SK-N-SH (cell line): ENCODE data around the gene RAP2A. TPM values are rescaled to one million over a fixed set of nuclear protein-coding genes. Genes with fewer than 3 reads are reported as not detected.

Experiments used
- CTCF ChIA-PET: fragments of 300-600, 350-600 bp; formaldehyde crosslinking; extraction: SDS; loops from one replicate; lab custom pipeline; 2021; lab: Yijun Ruan, JAX
- POLR2A ChIA-PET: fragments of 350-600 bp; sonication (Branson Sonifier 250); formaldehyde crosslinking; extraction: SDS; loops from one replicate; lab custom pipeline; 2020; ENCODE audit warnings: antibody characterized with exemption, inconsistent platforms; lab: Yijun Ruan, JAX
- DNase-seq: peaks from one replicate; pipeline ENCODE4 v3.0.0; 2012
- H2AFZ ChIP-seq: fragments of 200-600 bp; sonication (generic); 2 replicates; pipeline ENCODE4 v1.8.1; 2016; ENCODE audit warnings: antibody characterized with exemption, mild to moderate bottlenecking, low read depth
- H3F3A ChIP-seq: fragments of 200-600 bp; sonication (generic); replicated peaks from 2 replicates; pipeline ENCODE3; 2016; ENCODE audit warnings: antibody characterized with exemption, mild to moderate bottlenecking; ENCODE audit not compliant: insufficient read depth
- H3K27ac ChIP-seq, 2 experiments: fragments of 200-500 bp in 1 of 2; fragments of 200-600 bp in 1 of 2; sonication (Bioruptor generic) in 1 of 2; sonication (generic), shearing (Covaris generic) in 1 of 2; 2 replicates each; pipeline versions ENCODE4 v1.5.1 to v1.6.1; 2014 to 2016; ENCODE audit warnings: low read depth in 2 of 2, inconsistent platforms in 1 of 2, low read length in 1 of 2, mild to moderate bottlenecking in 1 of 2, mixed read lengths in 1 of 2
- H3K27me3 ChIP-seq: fragments of 200-600 bp; sonication (generic), shearing (Covaris generic); 2 replicates; pipeline ENCODE4 v1.6.1; 2016; ENCODE audit warnings: mixed run types; ENCODE audit not compliant: insufficient read depth
- H3K36me3 ChIP-seq, 2 experiments: fragments of 200-500 bp in 1 of 2; fragments of 200-600 bp in 1 of 2; sonication (Bioruptor generic) in 1 of 2; sonication (generic) in 1 of 2; replicated peaks in 1 of 2; 2 replicates each; pipeline versions ENCODE3 to v1.5.1; 2014 to 2016; ENCODE audit warnings: low read length in 1 of 2, mild to moderate bottlenecking in 1 of 2; ENCODE audit not compliant: insufficient read depth in 2 of 2, control insufficient read depth in 1 of 2
- H3K4me1 ChIP-seq, 2 experiments: fragments of 200-500 bp in 1 of 2; fragments of 200-600 bp in 1 of 2; sonication (Bioruptor generic) in 1 of 2; sonication (generic), shearing (Covaris generic) in 1 of 2; 2 replicates each; pipeline versions ENCODE4 v1.5.1 to v1.6.1; 2014 to 2016; ENCODE audit warnings: low read depth in 1 of 2, low read length in 1 of 2, mixed run types in 1 of 2; ENCODE audit not compliant: insufficient read depth in 2 of 2, control insufficient read depth in 1 of 2
- H3K4me2 ChIP-seq: fragments of 200-600 bp; sonication (generic), shearing (Covaris generic); 2 replicates; pipeline ENCODE4 v1.6.1; 2017; ENCODE audit warnings: mixed run types
- H3K4me3 ChIP-seq, 2 experiments: fragments of 200-500 bp in 1 of 2; fragments of 200-600 bp in 1 of 2; sonication (Bioruptor generic) in 1 of 2; sonication (generic), shearing (Covaris generic) in 1 of 2; 2 replicates each; pipeline versions ENCODE4 v1.5.1 to v1.8.1; 2014 to 2016; ENCODE audit warnings: low read depth in 2 of 2, inconsistent platforms in 1 of 2, low read length in 1 of 2, mild to moderate bottlenecking in 1 of 2, mixed read lengths in 1 of 2, moderate library complexity in 1 of 2
- H3K79me2 ChIP-seq: fragments of 200-600 bp; sonication (generic); 2 replicates; pipeline ENCODE4 v1.8.1; 2017; ENCODE audit warnings: mild to moderate bottlenecking; ENCODE audit not compliant: insufficient read depth
- H3K9ac ChIP-seq: fragments of 200-600 bp; sonication (generic); 2 replicates; pipeline ENCODE4 v1.6.1; 2017; ENCODE audit warnings: mixed run types
- H3K9me2 ChIP-seq: fragments of 200-600 bp; sonication (generic); 2 replicates; pipeline ENCODE4 v1.6.1; 2017; ENCODE audit warnings: mixed run types
- H3K9me3 ChIP-seq: fragments of 200-600 bp; sonication (generic); 2 replicates; pipeline ENCODE4 v1.6.1; 2017; ENCODE audit warnings: mixed run types, mild to moderate bottlenecking, moderate library complexity
- H4K20me1 ChIP-seq: fragments of 200-600 bp; sonication (generic); 2 replicates; pipeline ENCODE4 v1.6.1; 2017; ENCODE audit warnings: mild to moderate bottlenecking, mixed run types; ENCODE audit not compliant: insufficient read depth
- CHD2 ChIP-seq: fragments of 150-350 bp; IDR thresholded peaks from 2 replicates; pipeline ENCODE4 v1.6.1; 2018; ENCODE audit warnings: low read length; ENCODE audit not compliant: partially characterized antibody
- ELF1 ChIP-seq: IDR thresholded peaks from 2 replicates; pipeline ENCODE4 v1.4.0; 2012
- EP300 ChIP-seq, 2 experiments: IDR thresholded peaks; 2 replicates each; pipeline versions ENCODE4 v1.4.0 to v1.6.1; 2012; ENCODE audit warnings: borderline replicate concordance in 1 of 2, low read depth in 1 of 2, low read length in 1 of 2
- FOXM1 ChIP-seq: IDR thresholded peaks from 2 replicates; pipeline ENCODE4 v1.4.0; 2012; ENCODE audit warnings: low read depth, mild to moderate bottlenecking
- GABPA ChIP-seq: IDR thresholded peaks from 2 replicates; pipeline ENCODE4 v1.4.0; 2012; ENCODE audit warnings: low read depth, mild to moderate bottlenecking
- JUND ChIP-seq: IDR thresholded peaks from 2 replicates; pipeline ENCODE4 v1.4.0; 2012
- MAX ChIP-seq: IDR thresholded peaks from 2 replicates; pipeline ENCODE4 v1.4.0; 2012; ENCODE audit warnings: low read depth
- MEF2A ChIP-seq: IDR thresholded peaks from 2 replicates; pipeline ENCODE4 v1.4.0; 2012; ENCODE audit warnings: low read depth, borderline replicate concordance
- MXI1 ChIP-seq: IDR thresholded peaks from 2 replicates; pipeline ENCODE4 v1.6.1; 2012; ENCODE audit warnings: mild to moderate bottlenecking, low read depth, low read length, improper control_type of control experiment
- RAD21 ChIP-seq: IDR thresholded peaks from 2 replicates; pipeline ENCODE4 v1.6.1; 2012; ENCODE audit warnings: mild to moderate bottlenecking, low read length
- REST ChIP-seq: IDR thresholded peaks from 2 replicates; pipeline ENCODE4 v1.6.1; 2012; ENCODE audit warnings: mild to moderate bottlenecking, low read depth, low read length, moderate library complexity
- TEAD4 ChIP-seq: IDR thresholded peaks from 2 replicates; pipeline ENCODE4 v1.4.0; 2012; ENCODE audit warnings: mild to moderate bottlenecking, borderline replicate concordance; ENCODE audit not compliant: insufficient read depth
- YY1 ChIP-seq: IDR thresholded peaks from 2 replicates; pipeline ENCODE4 v1.4.0; 2012; ENCODE audit warnings: low read depth, mild to moderate bottlenecking
- WGBS: methylation state at CpG from one replicate; pipeline ENCODE4 v1.1.6; 2017; ENCODE audit warnings: low lambda C conversion rate; 5-methylcytosine and 5-hydroxymethylcytosine counted together
- polyA plus RNA-seq, 3 experiments: library from polyadenylated mRNA; depleted of rRNA; stranded (reverse); fragments of >200 nt; gene quantifications; 2 replicates each; pipeline ENCODE4 v1.2.3, GENCODE V29; 2012
- TF ChIP-seq, protein P1 (sequence below): fragments of 150-350 bp; IDR thresholded peaks from 2 replicates; pipeline ENCODE4 v1.6.1; 2016; ENCODE audit warnings: mild to moderate bottlenecking, low read depth, low read length
- TF ChIP-seq, protein P2 (sequence below): fragments of 150-350 bp; IDR thresholded peaks from 2 replicates; pipeline ENCODE4 v1.6.1; 2017; ENCODE audit warnings: antibody characterized with exemption, low read length, low read depth, borderline replicate concordance

The RAP2A gene
- polyA plus RNA-seq, 1 of the 3 experiments (the other 2 are of a cell fraction), result 6.5 TPM

DNA sequence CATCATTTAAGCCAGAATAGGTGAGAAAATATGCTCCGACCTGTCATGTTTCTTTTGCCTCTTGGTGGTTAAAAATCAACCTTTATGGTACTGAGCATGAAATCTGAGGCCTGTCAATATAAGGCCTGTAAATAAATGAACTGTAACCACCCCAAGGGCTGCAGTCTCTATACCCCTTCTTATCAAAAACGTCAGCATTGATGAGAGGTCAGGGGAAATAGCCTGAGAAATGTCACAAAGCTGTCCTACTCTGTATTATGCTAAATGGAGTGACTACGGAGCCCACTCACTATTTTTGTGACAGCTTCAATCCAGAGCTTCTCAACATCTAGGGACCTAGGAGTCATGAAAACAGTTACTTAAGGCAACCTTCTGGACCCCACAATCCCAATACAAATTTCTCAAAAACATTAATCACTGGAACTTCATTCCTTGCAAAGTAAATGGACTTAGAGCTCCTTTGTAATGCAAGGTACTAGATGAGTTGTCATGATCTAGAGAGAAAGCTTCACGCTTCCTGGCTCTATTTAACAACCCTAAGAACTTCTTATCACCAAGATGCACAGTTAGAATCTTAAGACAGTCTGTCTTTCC is 2.7 kb upstream of the RAP2A start:
- peaks cover 3% of the 10 kb centered on the region for H3F3A ChIP-seq
- TF ChIP-seq YY1 (no peak), JUND (no peak), FOXM1 (no peak), EP300 (IDR thresholded peaks at IDR 0.05; ENCODE audit: borderline replicate concordance in 1 of 2, low read depth in 1 of 2, low read length in 1 of 2) (no peak), RAD21 (no peak), MXI1 (no peak), GABPA (no peak), TEAD4 (no peak), REST (no peak), MEF2A (no peak), ELF1 (no peak), MAX (no peak), CHD2 (no peak)
- TF ChIP-seq, protein P1, sequence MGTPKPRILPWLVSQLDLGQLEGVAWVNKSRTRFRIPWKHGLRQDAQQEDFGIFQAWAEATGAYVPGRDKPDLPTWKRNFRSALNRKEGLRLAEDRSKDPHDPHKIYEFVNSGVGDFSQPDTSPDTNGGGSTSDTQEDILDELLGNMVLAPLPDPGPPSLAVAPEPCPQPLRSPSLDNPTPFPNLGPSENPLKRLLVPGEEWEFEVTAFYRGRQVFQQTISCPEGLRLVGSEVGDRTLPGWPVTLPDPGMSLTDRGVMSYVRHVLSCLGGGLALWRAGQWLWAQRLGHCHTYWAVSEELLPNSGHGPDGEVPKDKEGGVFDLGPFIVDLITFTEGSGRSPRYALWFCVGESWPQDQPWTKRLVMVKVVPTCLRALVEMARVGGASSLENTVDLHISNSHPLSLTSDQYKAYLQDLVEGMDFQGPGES, result no peak
- TF ChIP-seq, protein P2, sequence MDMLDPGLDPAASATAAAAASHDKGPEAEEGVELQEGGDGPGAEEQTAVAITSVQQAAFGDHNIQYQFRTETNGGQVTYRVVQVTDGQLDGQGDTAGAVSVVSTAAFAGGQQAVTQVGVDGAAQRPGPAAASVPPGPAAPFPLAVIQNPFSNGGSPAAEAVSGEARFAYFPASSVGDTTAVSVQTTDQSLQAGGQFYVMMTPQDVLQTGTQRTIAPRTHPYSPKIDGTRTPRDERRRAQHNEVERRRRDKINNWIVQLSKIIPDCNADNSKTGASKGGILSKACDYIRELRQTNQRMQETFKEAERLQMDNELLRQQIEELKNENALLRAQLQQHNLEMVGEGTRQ, result no peak
- TF ChIP-seq, all 33 proteins: peak for 0
- 74% methylated on average over 4 of the region's 4 CpGs for WGBS
- peaks cover 8% of the 10 kb centered on the region; the same call in 1 of the 2 replicates for H4K20me1 ChIP-seq
- H3K4me1 ChIP-seq, result peaks cover 5 to 12% of the 10 kb centered on the region in 2 experiments; a peak in 3 of 4 replicates
- H3K27me3 ChIP-seq, result no peaks in the 10 kb centered on the region
- peak overlapping the region; percentile 74 for H3K4me2 ChIP-seq
- ChIA-PET CTCF (interaction anchor here (0.8 to 1.4 kb wide), 6 partner anchors 24 to 473 kb away, joined by 3 read pairs; no protein-coding TSS in a partner anchor), POLR2A (no interaction called here)
- H3K36me3 ChIP-seq, result no peaks in the 10 kb centered on the region
- no peaks in the 10 kb centered on the region for H3K9me2 ChIP-seq
- no peak overlapping the region for H2AFZ ChIP-seq
- no peak for DNase-seq
- H3K9me3 ChIP-seq, result no peaks in the 10 kb centered on the region
- H3K79me2 ChIP-seq, result peaks cover 25% of the 10 kb centered on the region
- peak overlapping the region in 1 of 2 experiments; percentile 99; a peak in 2 of 4 replicates for H3K27ac ChIP-seq
- no peak overlapping the region for H3K9ac ChIP-seq
- H3K4me3 ChIP-seq, result peak overlapping the region in 1 of 2 experiments; percentile 87; a peak in 2 of 4 replicates
